Measurements from ENCODE around the gene FMN2. TPM values are rescaled to one million over a fixed set of nuclear protein-coding genes. Genes with fewer than 3 reads are reported as not detected.

FMN2 gene
- total RNA-seq, 1 donor from 2014 or later: 3.5 TPM

DNA sequence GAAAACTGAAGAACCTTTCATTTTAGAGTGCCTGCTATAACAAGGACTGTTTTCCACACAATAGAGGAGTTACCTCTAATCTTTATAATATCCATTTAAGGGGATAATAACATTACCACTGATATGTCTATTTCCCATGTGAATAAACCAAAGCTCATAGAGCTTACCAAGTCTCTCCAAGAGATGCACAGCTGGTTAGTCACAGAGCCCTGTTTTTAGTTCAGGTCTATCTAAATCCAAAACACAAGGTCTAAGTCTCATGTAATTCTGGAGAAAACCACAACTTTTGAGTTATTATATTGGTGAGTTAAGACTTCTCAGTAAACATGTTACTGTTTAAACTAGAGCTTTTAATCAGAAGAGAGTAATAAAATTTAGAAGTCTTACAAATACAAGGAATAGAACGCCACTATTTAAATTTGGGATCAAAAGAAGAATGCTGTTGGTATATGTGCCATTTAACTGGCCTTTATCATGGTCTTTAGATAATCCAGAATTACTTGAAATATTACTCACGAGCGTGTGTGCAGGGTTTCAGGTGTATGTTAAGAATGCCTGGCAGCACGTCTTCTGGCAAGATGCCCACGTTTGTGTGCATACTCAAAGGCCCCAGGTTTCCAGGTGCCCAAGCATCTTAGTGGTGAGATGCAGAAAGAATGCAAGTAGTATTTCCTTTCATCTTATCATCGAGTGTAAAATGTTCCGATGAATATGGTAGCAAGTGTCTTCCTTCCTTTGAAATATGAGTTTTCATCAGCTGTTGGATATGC, 190.6 kb downstream of the FMN2 start:
- Mint-ChIP-seq H3K4me1 (ENCODE audit: low read depth) (peaks cover 8% of the 10 kb centered on the region), H3K9me3 (ENCODE audit: low read depth) (peaks cover 2% of the 10 kb centered on the region), H3K4me3 (ENCODE audit: unreplicated experiment) (no peak overlapping the region), H3K36me3 (ENCODE audit: low read depth) (no peaks in the 10 kb centered on the region), H3K27me3 (ENCODE audit: low read depth) (no peaks in the 10 kb centered on the region), H3K27ac (ENCODE audit: unreplicated experiment) (no peak overlapping the region)
- DNase-seq (ENCODE audit: low spot score): no peak
- TF ChIP-seq, protein P1, sequence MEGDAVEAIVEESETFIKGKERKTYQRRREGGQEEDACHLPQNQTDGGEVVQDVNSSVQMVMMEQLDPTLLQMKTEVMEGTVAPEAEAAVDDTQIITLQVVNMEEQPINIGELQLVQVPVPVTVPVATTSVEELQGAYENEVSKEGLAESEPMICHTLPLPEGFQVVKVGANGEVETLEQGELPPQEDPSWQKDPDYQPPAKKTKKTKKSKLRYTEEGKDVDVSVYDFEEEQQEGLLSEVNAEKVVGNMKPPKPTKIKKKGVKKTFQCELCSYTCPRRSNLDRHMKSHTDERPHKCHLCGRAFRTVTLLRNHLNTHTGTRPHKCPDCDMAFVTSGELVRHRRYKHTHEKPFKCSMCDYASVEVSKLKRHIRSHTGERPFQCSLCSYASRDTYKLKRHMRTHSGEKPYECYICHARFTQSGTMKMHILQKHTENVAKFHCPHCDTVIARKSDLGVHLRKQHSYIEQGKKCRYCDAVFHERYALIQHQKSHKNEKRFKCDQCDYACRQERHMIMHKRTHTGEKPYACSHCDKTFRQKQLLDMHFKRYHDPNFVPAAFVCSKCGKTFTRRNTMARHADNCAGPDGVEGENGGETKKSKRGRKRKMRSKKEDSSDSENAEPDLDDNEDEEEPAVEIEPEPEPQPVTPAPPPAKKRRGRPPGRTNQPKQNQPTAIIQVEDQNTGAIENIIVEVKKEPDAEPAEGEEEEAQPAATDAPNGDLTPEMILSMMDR (IDR thresholded peaks at IDR 0.05): no peak

DNA sequence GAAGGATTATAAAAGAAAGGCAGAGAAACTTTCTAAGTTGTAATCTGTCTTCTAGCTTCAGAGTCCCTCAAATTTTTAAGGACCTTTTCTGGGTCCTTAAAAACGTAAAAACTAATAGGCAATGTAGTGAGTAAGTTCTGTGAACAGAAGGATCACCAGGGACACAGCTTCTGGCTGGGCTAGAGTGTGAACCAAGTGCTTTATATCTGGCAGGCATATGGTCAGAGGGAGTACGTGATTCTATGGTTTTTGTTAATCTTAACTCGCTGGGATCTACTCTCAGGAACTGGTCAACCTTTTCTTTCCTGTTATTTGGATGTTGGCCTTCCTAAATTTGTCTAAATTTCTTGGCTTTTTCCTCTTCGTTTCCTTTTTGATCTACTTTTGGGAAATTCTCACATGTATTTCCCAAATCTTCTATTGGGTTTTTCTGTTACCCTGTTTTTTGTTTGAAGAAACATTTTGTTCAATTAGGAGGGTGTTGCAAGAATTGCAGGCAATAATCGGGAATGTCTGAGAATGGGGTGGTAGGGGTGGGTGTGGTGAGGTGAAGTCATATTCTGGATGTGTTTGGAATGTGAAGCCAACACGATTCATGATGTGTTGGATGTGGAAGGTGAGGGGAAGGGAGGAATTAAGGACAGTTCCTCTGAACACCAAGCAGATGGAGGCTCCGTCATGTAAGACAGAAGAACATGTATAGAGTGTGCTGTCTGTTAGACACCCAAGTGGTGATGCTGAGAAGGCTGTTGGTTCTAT, 193.2 kb downstream of the FMN2 start:
- H3K27ac Mint-ChIP-seq (ENCODE audit: unreplicated experiment): no peak overlapping the region
- H3K4me1 Mint-ChIP-seq (ENCODE audit: low read depth): peaks cover 8% of the 10 kb centered on the region
- H3K9me3 Mint-ChIP-seq (ENCODE audit: low read depth): peaks cover 2% of the 10 kb centered on the region
- H3K4me3 Mint-ChIP-seq (ENCODE audit: unreplicated experiment): no peak overlapping the region
- TF ChIP-seq, protein P1 (IDR thresholded peaks at IDR 0.05): no peak
- no peaks in the 10 kb centered on the region for H3K36me3 Mint-ChIP-seq (ENCODE audit: low read depth)
- DNase-seq (ENCODE audit: low spot score): no peak
- no peaks in the 10 kb centered on the region for H3K27me3 Mint-ChIP-seq (ENCODE audit: low read depth)

DNA sequence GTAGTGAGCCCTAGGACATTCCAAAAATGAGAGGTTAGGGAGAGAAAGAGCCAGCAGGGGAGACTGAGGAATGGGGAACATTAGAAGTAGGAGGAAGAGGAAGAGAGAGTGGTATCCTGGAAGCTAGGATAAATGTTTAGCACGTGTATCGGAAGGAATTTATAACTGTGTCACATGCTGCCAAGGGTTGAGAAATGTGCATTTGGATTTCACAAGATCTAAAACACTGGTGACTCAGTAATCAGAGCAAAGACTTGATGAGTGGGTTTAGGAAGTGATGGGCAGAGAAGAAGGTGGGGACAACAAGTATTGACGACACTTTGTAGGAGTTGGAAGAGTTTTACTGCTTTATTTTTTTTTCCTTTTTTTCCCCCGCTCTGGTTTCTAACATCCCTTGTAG, 193.9 kb downstream of the FMN2 start:
- no peak for DNase-seq (ENCODE audit: low spot score)
- H3K27me3 Mint-ChIP-seq (ENCODE audit: low read depth): no peaks in the 10 kb centered on the region
- TF ChIP-seq, protein P1 (IDR thresholded peaks at IDR 0.05): no peak
- peaks cover 6% of the 10 kb centered on the region for H3K4me1 Mint-ChIP-seq (ENCODE audit: low read depth)
- H3K4me3 Mint-ChIP-seq (ENCODE audit: unreplicated experiment): no peak overlapping the region
- H3K9me3 Mint-ChIP-seq (ENCODE audit: low read depth): peaks cover 2% of the 10 kb centered on the region
- no peak overlapping the region for H3K27ac Mint-ChIP-seq (ENCODE audit: unreplicated experiment)
- no peaks in the 10 kb centered on the region for H3K36me3 Mint-ChIP-seq (ENCODE audit: low read depth)

DNA sequence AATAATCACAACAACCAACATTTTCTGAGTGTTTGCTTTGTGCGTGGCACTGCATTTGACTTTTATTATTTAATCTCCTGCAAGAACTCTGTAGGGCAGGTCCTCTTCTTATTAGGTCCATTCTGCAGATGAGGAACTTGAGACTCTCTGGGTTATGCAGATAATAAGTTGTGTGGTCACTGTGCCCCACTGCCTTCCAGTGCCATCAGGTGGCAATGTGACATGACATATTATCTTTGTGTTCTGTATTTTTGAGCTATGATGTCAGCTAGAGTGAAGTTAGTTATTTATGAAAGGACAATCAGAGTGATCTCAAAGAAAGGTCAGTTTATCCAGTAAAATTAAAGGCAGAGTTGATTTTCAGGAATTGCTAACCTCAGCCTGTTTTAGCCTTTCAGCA, 196.0 kb downstream of the FMN2 start:
- TF ChIP-seq, protein P1 (IDR thresholded peaks at IDR 0.05): peak; percentile 33
- Mint-ChIP-seq H3K4me1 (ENCODE audit: low read depth) (peaks cover 4% of the 10 kb centered on the region), H3K27ac (ENCODE audit: unreplicated experiment) (no peak overlapping the region), H3K27me3 (ENCODE audit: low read depth) (no peaks in the 10 kb centered on the region), H3K9me3 (ENCODE audit: low read depth) (peaks cover 2% of the 10 kb centered on the region), H3K36me3 (ENCODE audit: low read depth) (no peaks in the 10 kb centered on the region), H3K4me3 (ENCODE audit: unreplicated experiment) (no peak overlapping the region)
- no peak for DNase-seq (ENCODE audit: low spot score)

DNA sequence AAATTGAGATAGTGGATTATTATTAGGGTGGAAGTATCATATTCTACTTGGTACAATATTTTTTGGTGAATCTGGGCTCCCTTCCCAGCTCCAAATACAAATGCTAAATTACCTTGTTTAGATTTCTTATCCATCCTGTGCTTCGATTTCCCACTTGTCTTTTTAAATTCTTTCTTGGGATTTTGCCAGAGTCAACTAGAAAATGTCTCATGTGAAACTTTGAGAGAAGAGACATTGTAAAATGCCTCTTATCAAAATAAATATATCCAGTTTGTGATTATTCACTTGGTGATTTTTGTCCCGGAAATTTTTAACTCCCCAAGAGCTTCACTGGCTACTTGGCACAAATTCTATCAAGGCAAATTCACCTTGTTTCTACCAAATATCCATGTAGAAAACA, 202.0 kb downstream of the FMN2 start:
- no peaks in the 10 kb centered on the region for H3K9me3 Mint-ChIP-seq (ENCODE audit: low read depth)
- peaks cover 14% of the 10 kb centered on the region for H3K4me1 Mint-ChIP-seq (ENCODE audit: low read depth)
- no peaks in the 10 kb centered on the region for H3K36me3 Mint-ChIP-seq (ENCODE audit: low read depth)

More for the DNA sequence above, 202.0 kb downstream of the FMN2 start:
- TF ChIP-seq, protein P1 (IDR thresholded peaks at IDR 0.05): no peak
- Mint-ChIP-seq H3K27me3 (ENCODE audit: low read depth) (no peaks in the 10 kb centered on the region), H3K4me3 (ENCODE audit: unreplicated experiment) (no peak overlapping the region), H3K27ac (ENCODE audit: unreplicated experiment) (no peak overlapping the region)
- DNase-seq (ENCODE audit: low spot score): no peak
